Omental fat pad (tissue), 4 donors: Measurements from ENCODE around the gene GCG. TPM values are rescaled to one million over a fixed set of nuclear protein-coding genes. Genes with fewer than 3 reads are reported as not detected.

Source experiments
- ATAC-seq: fragments of 150-250 bp; one replicate; pipeline ENCODE4 v1.9.1; 2016; ENCODE audit warnings: mild to moderate bottlenecking, moderate library complexity; ENCODE audit not compliant: low FRiP score
- DNase-seq: peaks from one replicate; pipeline ENCODE4 v3.0.0-alpha.2; 2019; ENCODE audit warnings: low spot score
- total RNA-seq, 4 donors: library from RNA; depleted of rRNA; stranded (reverse); fragments of >200 nt; gene quantifications; one replicate each; pipeline ENCODE4 v1.1.0, GENCODE V29; 2016
- TF ChIP-seq, protein P1 (sequence below), 3 donors: fragments of 450-650 bp; IDR thresholded peaks; one replicate each; pipeline ENCODE4 v1.5.1; 2016 to 2017; ENCODE audit warnings: antibody characterized with exemption in 3 of 3, mild to moderate bottlenecking in 3 of 3, moderate library complexity in 2 of 3

Gene GCG
- total RNA-seq, 4 donors from 2014 or later, result not detected

DNA sequence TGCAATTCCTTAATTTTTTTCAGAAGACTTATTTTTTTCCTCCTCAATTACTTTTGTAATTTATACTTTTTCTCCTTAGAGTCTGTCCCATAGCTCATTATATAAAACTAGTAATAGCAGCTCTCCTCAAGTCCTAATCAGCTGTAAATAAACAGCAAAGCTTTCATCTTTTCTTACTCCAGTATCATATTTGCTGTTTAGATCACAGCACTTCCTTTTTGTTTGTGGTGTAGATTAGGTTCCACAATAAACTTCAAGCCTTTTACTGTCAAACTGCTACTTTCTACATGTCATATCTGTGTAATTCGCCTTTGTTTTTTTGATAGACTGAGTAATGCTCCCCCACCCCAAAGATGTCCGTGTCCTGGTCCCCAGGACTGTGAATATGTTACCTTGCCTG lies 25.5 kb downstream of the GCG start:
- no peak for DNase-seq
- TF ChIP-seq, protein P1, sequence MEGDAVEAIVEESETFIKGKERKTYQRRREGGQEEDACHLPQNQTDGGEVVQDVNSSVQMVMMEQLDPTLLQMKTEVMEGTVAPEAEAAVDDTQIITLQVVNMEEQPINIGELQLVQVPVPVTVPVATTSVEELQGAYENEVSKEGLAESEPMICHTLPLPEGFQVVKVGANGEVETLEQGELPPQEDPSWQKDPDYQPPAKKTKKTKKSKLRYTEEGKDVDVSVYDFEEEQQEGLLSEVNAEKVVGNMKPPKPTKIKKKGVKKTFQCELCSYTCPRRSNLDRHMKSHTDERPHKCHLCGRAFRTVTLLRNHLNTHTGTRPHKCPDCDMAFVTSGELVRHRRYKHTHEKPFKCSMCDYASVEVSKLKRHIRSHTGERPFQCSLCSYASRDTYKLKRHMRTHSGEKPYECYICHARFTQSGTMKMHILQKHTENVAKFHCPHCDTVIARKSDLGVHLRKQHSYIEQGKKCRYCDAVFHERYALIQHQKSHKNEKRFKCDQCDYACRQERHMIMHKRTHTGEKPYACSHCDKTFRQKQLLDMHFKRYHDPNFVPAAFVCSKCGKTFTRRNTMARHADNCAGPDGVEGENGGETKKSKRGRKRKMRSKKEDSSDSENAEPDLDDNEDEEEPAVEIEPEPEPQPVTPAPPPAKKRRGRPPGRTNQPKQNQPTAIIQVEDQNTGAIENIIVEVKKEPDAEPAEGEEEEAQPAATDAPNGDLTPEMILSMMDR (IDR thresholded peaks at IDR 0.05), result no peak
- no peak for ATAC-seq

DNA sequence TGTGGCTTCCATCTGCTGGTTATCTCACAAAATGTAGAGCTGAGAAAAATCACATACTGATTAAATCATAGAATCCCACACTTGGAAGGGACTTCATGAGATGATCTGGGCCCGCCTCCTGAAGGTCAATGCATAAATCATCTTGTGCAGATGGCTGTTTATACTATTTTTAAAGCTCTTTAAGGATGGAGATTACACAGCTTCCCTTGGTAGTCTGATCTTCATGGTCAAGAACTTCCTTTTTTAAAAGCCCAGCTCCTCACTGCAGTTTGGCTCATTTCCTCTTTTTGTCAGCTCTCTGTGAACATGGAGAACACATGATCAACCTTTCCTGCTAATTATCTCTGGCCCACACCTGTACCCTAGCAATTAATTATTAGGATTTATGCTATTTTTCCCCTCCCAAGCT lies 25.9 kb downstream of the GCG start:
- DNase-seq, result no peak
- TF ChIP-seq, protein P1 (IDR thresholded peaks at IDR 0.05), result no peak
- ATAC-seq, result no peak

DNA sequence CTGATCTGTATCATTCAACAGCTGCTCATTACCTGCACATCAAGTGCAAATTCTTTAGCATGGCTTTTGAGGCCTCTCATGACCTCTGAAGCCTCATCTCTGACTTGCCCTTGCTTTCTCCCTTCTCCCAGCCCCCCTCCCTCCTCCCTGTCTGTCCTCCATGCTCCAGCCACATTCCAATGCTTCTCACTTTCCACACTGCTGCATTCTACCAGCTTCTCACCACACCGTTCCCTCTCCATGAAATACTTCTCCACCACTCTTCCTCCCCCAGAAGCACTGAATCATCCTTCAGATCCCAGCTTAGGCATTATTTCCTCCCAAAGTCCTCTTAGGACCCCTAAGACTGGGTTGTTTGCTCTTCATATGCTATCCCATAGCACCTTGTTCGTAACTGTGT lies 26.9 kb downstream of the GCG start:
- DNase-seq (no peak), ATAC-seq (no peak)
- TF ChIP-seq, protein P1 (IDR thresholded peaks at IDR 0.05), result no peak

DNA sequence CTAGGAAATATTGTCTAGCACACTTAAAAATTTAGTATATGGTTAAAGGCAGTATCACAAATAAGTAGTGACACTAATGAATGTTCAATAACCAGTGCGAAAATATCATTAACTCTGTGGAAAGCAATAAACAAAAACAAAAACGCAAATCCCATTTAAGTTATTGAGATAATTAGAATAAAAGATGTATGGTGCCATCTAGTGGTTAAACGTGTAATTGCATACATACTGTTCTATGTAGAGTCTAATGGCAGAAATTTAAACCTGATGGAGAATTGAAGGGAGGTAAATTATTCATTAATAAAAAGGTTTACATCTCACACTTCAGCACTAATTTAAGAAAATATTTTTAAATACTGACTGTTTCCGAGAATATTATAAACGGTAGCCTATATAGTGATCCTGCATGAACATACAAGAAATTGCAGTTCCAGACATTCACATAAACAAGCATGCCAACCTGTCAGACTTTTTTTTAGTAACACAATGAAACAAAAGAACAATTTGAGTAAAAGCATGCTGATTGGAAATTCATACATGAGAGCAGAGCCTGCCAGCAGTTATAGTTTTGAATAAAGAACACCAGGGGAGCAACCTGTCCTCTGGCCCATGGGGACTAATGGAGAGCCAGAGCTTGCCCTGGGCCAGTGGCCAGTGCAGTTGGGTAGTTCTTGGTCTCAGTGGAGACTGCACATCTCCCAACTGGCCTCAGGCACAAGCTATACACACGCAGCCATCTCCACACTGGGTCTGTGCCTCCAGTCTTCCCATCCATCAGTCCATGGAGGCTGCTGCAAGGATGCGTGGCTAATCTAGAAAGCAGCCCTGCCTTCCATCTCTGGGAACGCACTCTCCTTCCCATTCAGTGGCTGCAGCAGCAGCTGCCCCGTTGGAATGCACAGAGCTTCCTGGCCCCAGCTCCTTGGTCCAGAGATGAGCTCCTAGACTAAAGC lies 28.0 kb downstream of the GCG start:
- DNase-seq, result no peak
- ATAC-seq, result no peak
- TF ChIP-seq, protein P1 (IDR thresholded peaks at IDR 0.05), result no peak

DNA sequence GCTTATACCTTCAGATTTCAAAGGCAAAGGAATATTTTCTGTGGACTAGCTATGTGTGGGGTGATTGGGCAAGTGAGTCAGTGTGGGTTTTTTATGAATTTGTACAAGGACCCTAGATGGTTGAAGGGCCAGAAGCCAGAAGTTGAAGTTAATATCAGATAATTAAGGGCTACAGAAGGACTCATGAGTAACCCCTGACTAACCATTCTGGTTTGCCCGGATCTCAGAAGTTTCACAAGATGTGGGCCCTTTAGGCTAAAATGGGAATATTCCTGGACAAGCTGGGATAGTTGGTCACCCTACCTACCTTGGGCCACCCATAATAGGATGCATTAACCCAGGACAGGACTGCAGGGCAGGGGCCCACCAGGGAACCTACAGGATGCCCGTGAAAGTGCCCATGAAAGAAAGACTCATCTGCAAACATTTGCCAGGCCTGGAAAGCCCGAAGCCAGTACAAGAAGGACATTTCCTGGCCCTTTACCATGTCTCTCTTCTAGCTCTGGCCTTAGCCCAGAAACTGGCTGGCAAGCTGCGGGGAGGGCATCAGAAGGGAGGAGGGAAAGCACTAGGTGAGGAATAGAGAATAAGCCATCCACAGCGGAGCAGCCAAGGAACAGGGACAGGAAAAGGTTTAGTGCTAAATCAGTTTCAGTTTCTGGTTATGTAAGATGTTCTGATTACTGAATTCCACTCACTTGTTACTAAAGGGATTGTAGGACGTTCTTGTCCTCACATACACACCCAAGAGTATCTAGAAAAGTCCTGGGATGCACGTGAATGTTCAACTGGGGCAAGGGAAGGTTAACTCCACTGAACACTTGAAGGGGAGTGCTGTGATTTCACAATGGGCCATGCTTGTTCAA lies 33.6 kb downstream of the GCG start:
- TF ChIP-seq, protein P1 (IDR thresholded peaks at IDR 0.05), result no peak
- peak; percentile 69 for ATAC-seq
- DNase-seq, result no peak

DNA sequence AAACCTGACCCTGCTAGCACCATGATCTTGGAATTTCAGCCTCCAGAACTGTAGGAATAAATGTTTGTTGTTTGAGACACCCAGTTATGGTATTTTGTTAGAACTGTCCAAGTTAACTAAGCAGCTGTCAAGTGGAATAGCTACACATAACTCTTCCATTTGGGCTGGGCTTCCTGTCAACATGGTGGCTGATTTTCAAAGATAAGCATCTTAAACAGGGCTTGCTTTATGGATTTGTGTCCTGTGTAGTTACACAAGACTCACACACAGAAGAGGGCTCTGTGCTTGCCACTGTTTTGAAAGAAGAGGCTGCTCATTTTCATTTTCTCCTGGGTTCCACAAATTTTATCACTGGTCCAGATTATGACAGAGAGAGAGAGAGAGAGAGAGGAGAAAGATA lies 35.7 kb downstream of the GCG start:
- ATAC-seq, result no peak

More for the DNA sequence above, 35.7 kb downstream of the GCG start:
- DNase-seq, result no peak
- TF ChIP-seq, protein P1 (IDR thresholded peaks at IDR 0.05), result no peak
